Measurements from ENCODE around the gene CEACAM3. TPM values are rescaled to one million over a fixed set of nuclear protein-coding genes. Genes with fewer than 3 reads are reported as not detected.

Gene CEACAM3
- total and polyA plus RNA-seq, 2 donors from 2014 or later: 0.69 TPM; not detected in 1

DNA sequence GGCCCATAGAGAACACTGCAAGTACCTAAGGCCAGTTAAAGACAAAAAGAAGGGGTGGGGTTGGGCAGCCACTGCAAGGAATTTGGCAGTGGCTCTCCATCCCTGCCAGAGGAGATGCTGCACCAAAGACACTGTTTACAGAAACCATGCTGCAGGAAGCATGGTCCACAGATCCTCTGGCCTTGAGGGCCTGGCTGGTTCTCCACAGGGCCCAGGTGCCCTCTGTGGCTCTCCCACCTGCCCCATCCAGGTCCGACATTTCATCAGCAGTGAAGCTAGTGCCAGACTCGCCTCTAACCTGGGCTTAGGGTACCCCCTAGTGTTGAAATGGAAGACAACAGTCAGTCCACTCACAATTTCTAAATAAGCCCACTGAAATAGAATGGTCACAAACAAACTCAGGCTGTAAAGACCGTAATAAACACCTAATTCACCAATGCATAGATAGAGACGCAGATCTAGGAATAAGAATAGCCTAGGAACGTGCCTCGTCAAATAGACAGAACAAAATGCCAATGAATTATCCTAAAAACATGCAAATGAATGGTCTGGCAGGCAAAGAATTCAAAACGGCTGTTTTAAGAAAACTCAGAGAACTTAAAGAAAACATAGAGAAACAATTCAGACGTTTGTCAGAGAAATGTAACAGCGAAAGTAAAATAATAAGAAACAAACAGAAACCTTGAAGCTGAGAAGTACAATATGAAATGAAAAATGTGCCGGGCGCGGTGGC, 24.8 kb downstream of the CEACAM3 start:
- no peaks in the 10 kb centered on the region for H3K36me3 ChIP-seq (ENCODE audit: control insufficient read depth in 2 of 3, insufficient read depth in 3 of 3, low read length in 3 of 3)
- peak in 4 of 5 donors; percentile 38 to 63 (median 52) for DNase-seq
- FAIRE-seq: no peak

DNA sequence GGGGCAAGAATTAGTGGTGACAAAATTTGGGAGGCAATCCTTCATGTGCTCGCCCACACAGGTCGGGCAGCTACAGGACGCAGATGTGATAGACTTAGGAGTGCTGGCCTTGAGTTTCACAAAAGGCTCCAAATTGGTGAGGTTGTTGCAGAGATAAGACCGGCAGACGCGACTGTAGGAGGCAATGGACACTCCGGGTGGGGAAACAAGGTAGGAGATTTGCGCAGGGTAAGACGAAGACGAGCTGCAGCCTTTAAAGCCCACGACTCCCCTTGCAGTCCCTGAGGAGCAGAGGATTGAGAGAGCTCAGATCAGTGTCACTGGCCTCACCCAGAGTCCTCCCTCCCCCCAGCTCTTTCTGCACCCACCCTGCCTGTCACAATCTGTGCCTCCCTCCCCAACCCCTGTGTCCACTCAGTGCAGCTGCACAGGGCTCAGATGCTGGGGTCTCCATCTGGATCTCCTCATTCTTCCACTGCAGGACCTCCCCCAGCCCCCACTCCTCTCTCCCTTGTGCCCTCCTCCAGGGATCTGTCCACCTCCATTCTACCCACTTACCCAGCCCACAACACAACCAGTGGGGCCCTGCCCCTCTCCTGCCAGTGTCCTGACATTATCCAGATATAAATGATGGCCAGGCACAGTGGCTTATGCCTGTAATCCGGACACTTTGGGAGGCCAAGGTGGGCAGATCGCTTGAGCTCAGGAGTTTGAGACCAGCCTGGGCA, 41.8 kb downstream of the CEACAM3 start:
- no peak for TF ChIP-seq CTCF (IDR thresholded peaks at IDR 0.05; ENCODE audit: borderline replicate concordance, extremely low read depth, insufficient read depth)
- Histone ChIP-seq H3K4me3 (ENCODE audit: low read length in 3 of 3) (no peak overlapping the region), H3K9me3 (ENCODE audit: control insufficient read depth in 2 of 3, insufficient read depth in 1 of 3, low read length in 3 of 3) (no peaks in the 10 kb centered on the region), H3K27ac (ENCODE audit: low read depth in 2 of 2, low read length in 2 of 2) (no peak overlapping the region), H3K27me3 (ENCODE audit: control insufficient read depth, insufficient read depth, low read length) (no peaks in the 10 kb centered on the region), H3K36me3 (ENCODE audit: control insufficient read depth in 2 of 3, insufficient read depth in 3 of 3, low read length in 3 of 3) (no peaks in the 10 kb centered on the region), H3K4me1 (ENCODE audit: control insufficient read depth in 2 of 3, insufficient read depth in 2 of 3, low read depth in 1 of 3, low read length in 3 of 3) (no peaks in the 10 kb centered on the region), H3K9ac (ENCODE audit: low read length in 3 of 3) (no peak overlapping the region)
- intact Hi-C loops (cut with DNase I): no loop called here
- DNase-seq (no peak), FAIRE-seq (no peak)

More for the DNA sequence above, 24.8 kb downstream of the CEACAM3 start:
- Histone ChIP-seq H3K27me3 (ENCODE audit: control insufficient read depth, insufficient read depth, low read length) (no peaks in the 10 kb centered on the region), H3K9ac (ENCODE audit: low read length in 3 of 3) (no peak overlapping the region), H3K4me1 (ENCODE audit: control insufficient read depth in 2 of 3, insufficient read depth in 2 of 3, low read depth in 1 of 3, low read length in 3 of 3) (no peaks in the 10 kb centered on the region), H3K27ac (ENCODE audit: low read depth in 2 of 2, low read length in 2 of 2) (no peak overlapping the region), H3K9me3 (ENCODE audit: control insufficient read depth in 2 of 3, insufficient read depth in 1 of 3, low read length in 3 of 3) (peaks cover 0 to 3% (median 0%) of the 10 kb centered on the region in 3 donors), H3K4me3 (ENCODE audit: low read length in 3 of 3) (no peak overlapping the region)
- intact Hi-C loops (cut with DNase I): no loop called here
- TF ChIP-seq CTCF (IDR thresholded peaks at IDR 0.05; ENCODE audit: borderline replicate concordance, extremely low read depth, insufficient read depth): peak; percentile 43

DNA sequence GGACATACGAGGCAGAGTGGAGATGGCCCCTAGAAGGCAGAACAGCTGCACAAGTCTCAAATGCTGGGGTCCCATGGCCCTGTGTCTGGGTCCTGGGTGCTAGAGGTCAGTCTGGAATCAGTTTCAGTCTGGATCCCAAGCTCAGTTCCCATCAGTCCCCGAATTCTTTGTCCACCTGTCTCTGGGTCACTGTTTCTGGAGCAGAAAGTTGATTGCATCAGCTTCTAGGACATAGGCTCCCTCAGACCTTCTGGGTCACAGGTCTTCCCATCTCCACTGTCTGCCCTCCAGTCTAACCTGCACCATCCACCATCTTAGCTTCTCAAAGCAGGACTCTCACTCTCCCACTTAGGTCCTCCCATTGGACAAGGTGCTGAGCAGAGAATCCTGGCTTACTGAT, 42.8 kb downstream of the CEACAM3 start:
- no peak overlapping the region for H3K9ac ChIP-seq (ENCODE audit: low read length in 3 of 3)
- no peaks in the 10 kb centered on the region for H3K4me1 ChIP-seq (ENCODE audit: control insufficient read depth in 2 of 3, insufficient read depth in 2 of 3, low read depth in 1 of 3, low read length in 3 of 3)
- no peaks in the 10 kb centered on the region for H3K36me3 ChIP-seq (ENCODE audit: control insufficient read depth in 2 of 3, insufficient read depth in 3 of 3, low read length in 3 of 3)
- no peak for TF ChIP-seq CTCF (IDR thresholded peaks at IDR 0.05; ENCODE audit: borderline replicate concordance, extremely low read depth, insufficient read depth)
- intact Hi-C loops (cut with DNase I): no loop called here
- H3K9me3 ChIP-seq (ENCODE audit: control insufficient read depth in 2 of 3, insufficient read depth in 1 of 3, low read length in 3 of 3): no peaks in the 10 kb centered on the region
- H3K27me3 ChIP-seq (ENCODE audit: control insufficient read depth, insufficient read depth, low read length): no peaks in the 10 kb centered on the region
- DNase-seq (no peak), FAIRE-seq (no peak)
- no peak overlapping the region for H3K4me3 ChIP-seq (ENCODE audit: low read length in 3 of 3)
- H3K27ac ChIP-seq (ENCODE audit: low read depth in 2 of 2, low read length in 2 of 2): no peak overlapping the region

Measured in kidney (tissue), 14 donors.